CD14-positive monocyte (primary cell): ENCODE measurements around the gene TOM1L1. TPM values are rescaled to one million over a fixed set of nuclear protein-coding genes. Genes with fewer than 3 reads are reported as not detected.

Experiments used
- DNase-seq, 3 donors: peaks; one replicate each; pipeline ENCODE4 v3.0.0-alpha.2; 2011 to 2022
- H2AFZ ChIP-seq: 2 replicates; pipeline ENCODE4 v1.6.0; 2012; ENCODE audit warnings: mild to moderate bottlenecking, low read depth, low read length, inconsistent platforms; ENCODE audit not compliant: insufficient read depth, poor library complexity, severe bottlenecking
- H3K27ac ChIP-seq, 2 donors: 1 replicate in 1 of 2; 2 replicates in 1 of 2; pipeline ENCODE4 v1.5.1; 2012 to 2013; ENCODE audit warnings: low read length in 2 of 2, control low read depth in 1 of 2, inconsistent platforms in 1 of 2, low read depth in 1 of 2, mild to moderate bottlenecking in 1 of 2
- H3K27me3 ChIP-seq, 2 donors: one replicate each; pipeline versions ENCODE4 v1.6.0 to v1.6.1; 2011 to 2013; ENCODE audit warnings: low read length in 2 of 2; ENCODE audit not compliant: control insufficient read depth in 2 of 2, insufficient read depth in 2 of 2
- H3K36me3 ChIP-seq, 2 donors: replicated peaks in 1 of 2; 1 replicate in 1 of 2; 2 replicates in 1 of 2; pipeline versions ENCODE4 v1.5.1 to v1.6.1; 2012 to 2013; ENCODE audit warnings: low read length in 2 of 2, control low read depth in 1 of 2, inconsistent platforms in 1 of 2, mild to moderate bottlenecking in 1 of 2; ENCODE audit not compliant: insufficient read depth in 2 of 2, control insufficient read depth in 1 of 2
- H3K4me1 ChIP-seq, 2 donors: 1 replicate in 1 of 2; 2 replicates in 1 of 2; pipeline versions ENCODE4 v1.5.1 to v1.6.1; 2012 to 2013; ENCODE audit warnings: low read length in 2 of 2, control low read depth in 1 of 2, inconsistent platforms in 1 of 2, mild to moderate bottlenecking in 1 of 2, moderate library complexity in 1 of 2; ENCODE audit not compliant: insufficient read depth in 2 of 2, control insufficient read depth in 1 of 2
- H3K4me2 ChIP-seq: replicated peaks from 2 replicates; pipeline ENCODE3; 2012; ENCODE audit warnings: low read length, moderate library complexity, mild to moderate bottlenecking; ENCODE audit not compliant: poor library complexity, severe bottlenecking; ENCODE audit errors: extremely low read depth
- H3K4me3 ChIP-seq, 3 experiments: fragments of 200-600 bp in 1 of 3; sonication (generic) in 1 of 3; replicated peaks in 1 of 3; 1 replicate in 2 of 3; 2 replicates in 1 of 3; pipeline ENCODE4 v1.5.1; 2011 to 2013; ENCODE audit warnings: low read length in 3 of 3, mild to moderate bottlenecking in 3 of 3, control low read depth in 2 of 3, low read depth in 2 of 3, inconsistent platforms in 1 of 3, moderate library complexity in 1 of 3
- H3K79me2 ChIP-seq: 2 replicates; pipeline ENCODE4 v1.6.0; 2012; ENCODE audit warnings: mild to moderate bottlenecking, control low read depth, inconsistent platforms, low read length, moderate library complexity; ENCODE audit not compliant: insufficient read depth
- H3K9ac ChIP-seq: 2 replicates; pipeline ENCODE4 v1.6.0; 2017; ENCODE audit warnings: low read length, mild to moderate bottlenecking; ENCODE audit not compliant: insufficient read depth, poor library complexity, severe bottlenecking
- H3K9me3 ChIP-seq, 2 donors: replicated peaks in 1 of 2; 1 replicate in 1 of 2; 2 replicates in 1 of 2; pipeline versions ENCODE4 v1.5.1 to v1.6.1; 2012 to 2013; ENCODE audit warnings: low read length in 2 of 2, control low read depth in 1 of 2; ENCODE audit not compliant: control insufficient read depth in 1 of 2, insufficient read depth in 1 of 2
- H4K20me1 ChIP-seq: 2 replicates; pipeline ENCODE4 v1.6.0; 2012; ENCODE audit warnings: mild to moderate bottlenecking, low read length, control low read depth, moderate library complexity; ENCODE audit not compliant: insufficient read depth
- H3K27ac Mint-ChIP-seq, 7 donors: one replicate each; pipeline ENCODE4 v1.8.0; 2020; ENCODE audit warnings: mild to moderate bottlenecking in 7 of 7, mixed read lengths in 7 of 7, moderate library complexity in 6 of 7, inconsistent platforms in 2 of 7
- H3K27me3 Mint-ChIP-seq, 3 donors: one replicate each; pipeline ENCODE4 v1.8.0; 2021 to 2022; ENCODE audit warnings: low read depth in 3 of 3, mild to moderate bottlenecking in 3 of 3, mixed read lengths in 3 of 3, moderate library complexity in 3 of 3, inconsistent platforms in 1 of 3
- H3K36me3 Mint-ChIP-seq, 2 donors: one replicate each; pipeline ENCODE4 v1.8.0; 2020; ENCODE audit warnings: mixed read lengths in 2 of 2, inconsistent platforms in 1 of 2, mild to moderate bottlenecking in 1 of 2
- H3K4me1 Mint-ChIP-seq: one replicate; pipeline ENCODE4 v1.8.0; 2020; ENCODE audit warnings: mild to moderate bottlenecking, mixed read lengths
- H3K4me3 Mint-ChIP-seq, 2 donors: one replicate each; pipeline ENCODE4 v1.8.0; 2020; ENCODE audit warnings: mild to moderate bottlenecking in 2 of 2, mixed read lengths in 2 of 2, moderate library complexity in 1 of 2
- H3K9me3 Mint-ChIP-seq, 7 donors: one replicate each; pipeline ENCODE4 v1.8.0; 2020 to 2022; ENCODE audit warnings: mixed read lengths in 7 of 7, mild to moderate bottlenecking in 6 of 7, moderate library complexity in 6 of 7, inconsistent platforms in 2 of 7
- WGBS: methylation state at CpG from one replicate; pipeline ENCODE4 v1.1.5; 2013; ENCODE audit warnings: missing lambda C conversion rate; ENCODE audit not compliant: insufficient coverage; 5-methylcytosine and 5-hydroxymethylcytosine counted together
- intact Hi-C, 2 donors: fragments of 100-400 bp; cut with micrococcal nuclease; formaldehyde crosslinking; loops; one replicate each; pipeline versions ENCODE4 v1.15.0 to v1.15.1; 2023
- polyA plus RNA-seq, 3 donors: library from polyadenylated mRNA; depleted of rRNA in 1 of 3; unstranded in 2 of 3; stranded (reverse) in 1 of 3; fragments of 300-500 nt in 2 of 3; fragments of >200 nt in 1 of 3; fragmentation: Illumina TruSeq in 2 of 3; gene quantifications; 1 replicate in 2 of 3; 2 replicates in 1 of 3; pipeline ENCODE4 v1.2.3, GENCODE V29; 2012 to 2021
- TF ChIP-seq, protein P1 (sequence below): fragments of 200-600 bp; IDR thresholded peaks from one replicate; pipeline ENCODE4 v1.8.0; 2022; ENCODE audit warnings: antibody characterized with exemption, mild to moderate bottlenecking

The TOM1L1 gene
- polyA plus RNA-seq, 3 donors = 0.32 TPM; not detected in 2

DNA sequence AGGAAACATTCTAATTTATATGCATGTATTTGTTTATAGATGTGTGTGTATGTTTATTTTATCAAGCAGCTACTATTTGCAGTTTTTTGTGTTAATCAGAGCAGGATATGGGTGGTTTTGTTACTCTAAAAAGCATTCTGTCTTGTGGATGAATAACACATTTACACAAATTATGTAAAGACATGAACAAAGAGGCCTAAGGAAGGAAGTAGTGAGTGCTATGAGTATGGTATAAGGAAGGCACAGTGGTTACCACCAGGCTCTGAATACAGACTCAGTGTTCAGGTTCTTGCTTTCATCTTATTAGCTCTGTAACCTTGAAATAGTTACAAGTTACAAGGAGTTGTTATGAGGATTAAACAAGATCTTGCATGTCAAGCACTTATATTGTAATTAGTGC, 101.8 kb downstream of the TOM1L1 start:
- intact Hi-C loops = no loop called here
- no peaks in the 10 kb centered on the region for H3K27me3 Mint-ChIP-seq
- H3K4me2 ChIP-seq = no peak overlapping the region
- H2AFZ ChIP-seq = no peak overlapping the region
- H3K9me3 ChIP-seq = no peaks in the 10 kb centered on the region
- H3K27me3 ChIP-seq = no peaks in the 10 kb centered on the region
- H3K36me3 Mint-ChIP-seq = no peaks in the 10 kb centered on the region
- no peak overlapping the region for H3K4me3 ChIP-seq
- no peak for DNase-seq
- no peaks in the 10 kb centered on the region for H3K79me2 ChIP-seq
- H3K4me3 Mint-ChIP-seq = no peak overlapping the region
- H3K36me3 ChIP-seq = no peaks in the 10 kb centered on the region
- no peaks in the 10 kb centered on the region for H3K9me3 Mint-ChIP-seq
- H3K27ac Mint-ChIP-seq = no peak overlapping the region
- no peaks in the 10 kb centered on the region for H4K20me1 ChIP-seq
- no peaks in the 10 kb centered on the region for H3K4me1 Mint-ChIP-seq
- TF ChIP-seq, protein P1, sequence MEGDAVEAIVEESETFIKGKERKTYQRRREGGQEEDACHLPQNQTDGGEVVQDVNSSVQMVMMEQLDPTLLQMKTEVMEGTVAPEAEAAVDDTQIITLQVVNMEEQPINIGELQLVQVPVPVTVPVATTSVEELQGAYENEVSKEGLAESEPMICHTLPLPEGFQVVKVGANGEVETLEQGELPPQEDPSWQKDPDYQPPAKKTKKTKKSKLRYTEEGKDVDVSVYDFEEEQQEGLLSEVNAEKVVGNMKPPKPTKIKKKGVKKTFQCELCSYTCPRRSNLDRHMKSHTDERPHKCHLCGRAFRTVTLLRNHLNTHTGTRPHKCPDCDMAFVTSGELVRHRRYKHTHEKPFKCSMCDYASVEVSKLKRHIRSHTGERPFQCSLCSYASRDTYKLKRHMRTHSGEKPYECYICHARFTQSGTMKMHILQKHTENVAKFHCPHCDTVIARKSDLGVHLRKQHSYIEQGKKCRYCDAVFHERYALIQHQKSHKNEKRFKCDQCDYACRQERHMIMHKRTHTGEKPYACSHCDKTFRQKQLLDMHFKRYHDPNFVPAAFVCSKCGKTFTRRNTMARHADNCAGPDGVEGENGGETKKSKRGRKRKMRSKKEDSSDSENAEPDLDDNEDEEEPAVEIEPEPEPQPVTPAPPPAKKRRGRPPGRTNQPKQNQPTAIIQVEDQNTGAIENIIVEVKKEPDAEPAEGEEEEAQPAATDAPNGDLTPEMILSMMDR = no peak
- no peaks in the 10 kb centered on the region for H3K4me1 ChIP-seq
- H3K27ac ChIP-seq = no peak overlapping the region
- H3K9ac ChIP-seq = no peak overlapping the region

DNA sequence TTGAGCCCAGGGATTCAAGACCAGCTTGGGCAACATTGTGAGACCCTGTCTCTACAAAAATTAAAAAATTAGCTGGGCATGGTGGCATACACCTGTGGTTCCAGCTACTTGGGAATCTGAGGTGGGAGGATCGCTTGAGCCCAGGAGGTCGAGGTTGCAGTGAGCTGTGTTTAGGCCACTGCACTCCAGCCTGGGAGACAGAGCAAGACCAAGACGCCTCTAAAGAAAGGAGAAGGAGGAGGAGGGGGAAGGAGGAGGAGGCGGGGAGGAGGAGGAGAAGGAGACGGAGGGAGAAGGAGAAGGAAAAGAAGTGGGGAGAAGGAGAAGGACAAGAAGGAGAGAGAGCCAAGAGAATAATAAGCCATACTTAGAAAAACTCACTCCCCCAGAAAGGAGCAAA, 103.8 kb downstream of the TOM1L1 start:
- Mint-ChIP-seq H3K9me3 (no peaks in the 10 kb centered on the region), H3K4me1 (no peaks in the 10 kb centered on the region), H3K36me3 (peaks cover 0 to 3% of the 10 kb centered on the region in 2 donors), H3K4me3 (no peak overlapping the region), H3K27ac (no peak overlapping the region), H3K27me3 (no peaks in the 10 kb centered on the region)
- Histone ChIP-seq H3K79me2 (no peaks in the 10 kb centered on the region), H3K4me2 (no peak overlapping the region), H3K4me1 (no peaks in the 10 kb centered on the region), H3K27me3 (no peaks in the 10 kb centered on the region), H3K36me3 (no peaks in the 10 kb centered on the region), H3K9ac (no peak overlapping the region), H2AFZ (no peak overlapping the region), H4K20me1 (no peaks in the 10 kb centered on the region), H3K9me3 (no peaks in the 10 kb centered on the region), H3K4me3 (no peak overlapping the region), H3K27ac (no peak overlapping the region)
- intact Hi-C loops = no loop called here
- no peak for DNase-seq
- 80% methylated on average over 3 of the region's 5 CpGs for WGBS
- TF ChIP-seq, protein P1 = no peak
